Prostate gland (tissue), 2 donors: ENCODE measurements around the gene ESPN. TPM values are rescaled to one million over a fixed set of nuclear protein-coding genes. Genes with fewer than 3 reads are reported as not detected.

Experiments
- DNase-seq: peaks from one replicate; pipeline ENCODE4 v3.0.0-alpha.2; 2019; ENCODE audit warnings: low spot score
- H3K27ac ChIP-seq, 2 donors: fragments of 200-600 bp; sonication (generic); 2 replicates each; pipeline ENCODE4 v1.5.1; 2017 to 2019
- H3K27me3 ChIP-seq: fragments of 200-600 bp; sonication (generic); replicated peaks from 2 replicates; pipeline ENCODE4 v1.5.1; 2019; ENCODE audit not compliant: insufficient read depth
- H3K36me3 ChIP-seq, 2 donors: fragments of 200-600 bp; sonication (generic); 1 replicate in 1 of 2; 2 replicates in 1 of 2; pipeline versions ENCODE4 v1.5.1 to v1.8.1; 2017 to 2019
- H3K4me1 ChIP-seq: fragments of 200-600 bp; sonication (generic); replicated peaks from 2 replicates; pipeline ENCODE4 v1.5.1; 2019
- H3K4me3 ChIP-seq, 2 donors: fragments of 200-600 bp; sonication (generic); 2 replicates each; pipeline ENCODE4 v1.5.1; 2017 to 2019
- H3K9me3 ChIP-seq: fragments of 200-600 bp; sonication (generic); 2 replicates; pipeline ENCODE4 v1.5.1; 2017
- POLR2A ChIP-seq: fragments of 450-650 bp; IDR thresholded peaks from one replicate; pipeline ENCODE4 v1.6.1; 2016; ENCODE audit warnings: antibody characterized with exemption, mild to moderate bottlenecking
- POLR2AphosphoS5 ChIP-seq: sonication (generic); formaldehyde crosslinking; IDR thresholded peaks from one replicate; pipeline ENCODE4 v1.6.1; 2017; ENCODE audit warnings: antibody characterized with exemption
- WGBS: methylation state at CpG from one replicate; pipeline ENCODE4 v1.1.5; 2018; 5-methylcytosine and 5-hydroxymethylcytosine counted together
- intact Hi-C: fragments of 100-400 bp; cut with DNase I; formaldehyde crosslinking; loops from one replicate; pipeline ENCODE4 v1.14.2; 2022
- total RNA-seq, 2 donors: library from RNA; depleted of rRNA; stranded (reverse); fragments of >200 nt; gene quantifications; one replicate each; pipeline ENCODE4 v1.1.0, GENCODE V29; 2016
- TF ChIP-seq, protein P1 (sequence below), 4 experiments: fragments of 200-600 bp in 2 of 4; fragments of 450-650 bp in 2 of 4; sonication (generic) in 2 of 4; IDR thresholded peaks; 1 replicate in 3 of 4; 2 replicates in 1 of 4; pipeline ENCODE4 v1.5.1; 2016 to 2019; ENCODE audit warnings: antibody characterized with exemption in 4 of 4, mild to moderate bottlenecking in 2 of 4, moderate library complexity in 2 of 4

Gene ESPN
- total RNA-seq, 2 donors from 2014 or later: 19.7 to 257 TPM

DNA sequence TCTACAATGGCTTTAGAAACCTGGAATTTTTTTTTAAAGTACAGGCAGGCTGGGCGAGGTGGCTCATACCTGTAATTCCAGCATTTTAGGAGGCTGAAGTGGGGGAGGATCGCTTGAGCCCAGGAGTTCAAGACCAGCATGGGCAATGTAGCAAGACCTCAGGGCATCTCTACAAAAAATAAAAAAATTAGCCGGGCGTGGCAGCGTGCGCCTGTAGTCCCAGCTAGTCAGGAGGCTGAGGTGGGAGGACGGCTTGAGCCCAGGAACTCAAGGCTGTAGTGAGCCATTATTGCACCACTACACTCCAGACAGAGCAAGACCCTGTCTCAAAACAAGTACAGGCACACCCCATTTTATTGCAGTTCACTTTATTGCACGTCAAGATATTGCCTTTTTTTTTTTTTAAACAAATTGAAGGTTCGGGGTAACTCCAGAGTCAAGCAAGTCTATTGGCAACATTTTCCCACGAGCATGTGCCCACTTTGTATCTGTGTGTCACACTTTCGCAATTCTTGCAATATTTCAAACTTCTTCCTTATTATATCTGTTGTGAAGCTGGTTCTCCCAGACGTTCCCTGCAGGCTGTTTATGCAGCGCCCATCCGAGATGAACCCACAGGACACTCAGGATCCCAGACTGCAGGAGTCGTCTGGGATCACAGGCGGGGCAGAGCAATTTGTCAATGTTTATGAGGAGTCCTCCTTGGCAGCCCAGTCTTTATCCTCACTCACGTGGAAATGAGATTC is 9.5 kb upstream of the ESPN start:
- no peak for DNase-seq
- H3K27ac ChIP-seq: peak overlapping the region in 1 of 2 donors; percentile 62
- TF ChIP-seq, protein P1, sequence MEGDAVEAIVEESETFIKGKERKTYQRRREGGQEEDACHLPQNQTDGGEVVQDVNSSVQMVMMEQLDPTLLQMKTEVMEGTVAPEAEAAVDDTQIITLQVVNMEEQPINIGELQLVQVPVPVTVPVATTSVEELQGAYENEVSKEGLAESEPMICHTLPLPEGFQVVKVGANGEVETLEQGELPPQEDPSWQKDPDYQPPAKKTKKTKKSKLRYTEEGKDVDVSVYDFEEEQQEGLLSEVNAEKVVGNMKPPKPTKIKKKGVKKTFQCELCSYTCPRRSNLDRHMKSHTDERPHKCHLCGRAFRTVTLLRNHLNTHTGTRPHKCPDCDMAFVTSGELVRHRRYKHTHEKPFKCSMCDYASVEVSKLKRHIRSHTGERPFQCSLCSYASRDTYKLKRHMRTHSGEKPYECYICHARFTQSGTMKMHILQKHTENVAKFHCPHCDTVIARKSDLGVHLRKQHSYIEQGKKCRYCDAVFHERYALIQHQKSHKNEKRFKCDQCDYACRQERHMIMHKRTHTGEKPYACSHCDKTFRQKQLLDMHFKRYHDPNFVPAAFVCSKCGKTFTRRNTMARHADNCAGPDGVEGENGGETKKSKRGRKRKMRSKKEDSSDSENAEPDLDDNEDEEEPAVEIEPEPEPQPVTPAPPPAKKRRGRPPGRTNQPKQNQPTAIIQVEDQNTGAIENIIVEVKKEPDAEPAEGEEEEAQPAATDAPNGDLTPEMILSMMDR (IDR thresholded peaks at IDR 0.05): no peak
- TF ChIP-seq POLR2AphosphoS5 (peak; percentile 22), POLR2A (no peak)
- no peaks in the 10 kb centered on the region for H3K27me3 ChIP-seq
- H3K4me1 ChIP-seq: peaks cover 8% of the 10 kb centered on the region
- no peaks in the 10 kb centered on the region for H3K36me3 ChIP-seq
- 23% methylated on average over 17 of the region's 17 CpGs for WGBS
- H3K9me3 ChIP-seq: no peaks in the 10 kb centered on the region
- intact Hi-C loops: no loop called here
- no peak overlapping the region for H3K4me3 ChIP-seq

- TF ChIP-seq, protein P1 (IDR thresholded peaks at IDR 0.05): no peak
- TF ChIP-seq POLR2AphosphoS5 (no peak), POLR2A (no peak)
- H3K27ac ChIP-seq: no peak overlapping the region
- no peak overlapping the region for H3K4me3 ChIP-seq
- no peaks in the 10 kb centered on the region for H3K27me3 ChIP-seq
- H3K36me3 ChIP-seq: no peaks in the 10 kb centered on the region
- 94% methylated on average over 8 of the region's 8 CpGs for WGBS
- H3K9me3 ChIP-seq: no peaks in the 10 kb centered on the region
- DNase-seq: no peak
- intact Hi-C loops: no loop called here
- peaks cover 10% of the 10 kb centered on the region for H3K4me1 ChIP-seq
Measured at GRCh38 chr1:6416295-6416656, 8.3 kb upstream of the ESPN start.

DNA sequence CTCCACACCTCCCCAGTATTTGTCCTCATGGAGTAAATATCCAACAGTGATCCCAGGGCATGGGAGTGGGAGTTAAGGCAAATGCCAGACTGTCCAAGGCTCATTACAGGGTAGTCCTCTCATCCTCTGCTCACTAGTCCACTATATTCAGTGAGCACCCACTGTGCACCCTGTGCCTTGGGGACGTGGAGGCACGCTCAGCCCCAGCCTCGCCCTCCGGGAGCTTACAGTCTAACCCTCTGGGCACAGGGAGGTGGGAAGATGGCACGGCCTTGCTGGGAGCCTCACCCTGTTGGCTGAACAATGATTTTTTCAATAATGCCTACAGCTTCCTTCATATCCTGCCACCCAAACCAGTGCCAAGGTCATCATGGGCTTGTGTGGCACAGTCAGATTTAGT is 7.7 kb upstream of the ESPN start:
- no peak overlapping the region for H3K4me3 ChIP-seq
- H3K36me3 ChIP-seq: no peaks in the 10 kb centered on the region
- H3K27ac ChIP-seq: no peak overlapping the region
- WGBS: 100% methylated on average over 5 of the region's 5 CpGs
- no peaks in the 10 kb centered on the region for H3K27me3 ChIP-seq
- no peak for DNase-seq
- TF ChIP-seq POLR2AphosphoS5 (no peak), POLR2A (no peak)
- TF ChIP-seq, protein P1 (IDR thresholded peaks at IDR 0.05): no peak
- intact Hi-C loops: no loop called here
- peaks cover 10% of the 10 kb centered on the region for H3K4me1 ChIP-seq
- H3K9me3 ChIP-seq: no peaks in the 10 kb centered on the region

DNA sequence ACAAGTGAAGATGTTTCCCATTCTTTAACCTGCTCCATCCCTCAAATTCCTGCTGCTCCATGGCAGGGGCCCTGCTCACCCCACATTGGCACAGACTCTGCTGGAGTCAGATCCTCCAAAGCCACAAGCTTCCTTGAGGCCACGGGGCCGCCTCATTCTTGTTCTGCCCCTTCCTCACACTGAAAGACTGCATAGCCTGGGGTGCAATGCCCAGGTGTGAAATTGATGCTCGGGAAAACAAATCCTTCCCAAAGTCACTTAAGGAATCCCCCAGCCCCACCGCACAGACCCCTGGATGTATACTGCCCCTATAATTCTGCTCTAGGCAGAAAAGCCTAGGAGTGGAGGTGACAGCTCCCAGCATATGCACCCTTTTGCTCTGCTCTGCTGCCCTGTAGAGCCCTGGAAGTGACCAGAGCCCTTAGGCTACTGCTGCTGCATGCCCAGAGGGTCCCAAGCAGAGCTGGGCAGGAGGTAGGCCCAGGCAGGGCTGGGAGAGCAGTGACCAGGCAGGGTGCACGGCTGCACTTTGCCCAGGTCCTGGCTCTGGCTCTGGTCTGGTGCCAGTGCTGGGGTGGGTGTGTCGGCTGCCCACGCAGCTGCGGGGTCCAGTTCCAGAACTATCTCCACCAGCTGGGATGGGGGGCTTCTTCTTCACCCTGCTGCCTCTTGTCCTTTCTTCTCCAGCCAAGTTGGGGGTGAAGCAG is 6.5 kb upstream of the ESPN start:
- no peaks in the 10 kb centered on the region for H3K27me3 ChIP-seq

More for the DNA sequence above, 6.5 kb upstream of the ESPN start:
- H3K36me3 ChIP-seq: no peaks in the 10 kb centered on the region
- H3K4me1 ChIP-seq: peaks cover 10% of the 10 kb centered on the region
- DNase-seq: no peak
- no peaks in the 10 kb centered on the region for H3K9me3 ChIP-seq
- TF ChIP-seq POLR2A: no peak
- TF ChIP-seq, protein P1 (IDR thresholded peaks at IDR 0.05): no peak
- TF ChIP-seq POLR2AphosphoS5: no peak
- no peak overlapping the region for H3K27ac ChIP-seq
- H3K4me3 ChIP-seq: no peak overlapping the region
- intact Hi-C loops: no loop called here
- 57% methylated on average over 8 of the region's 8 CpGs for WGBS
